ENCODE data around the gene MOB1B. TPM values are rescaled to one million over a fixed set of nuclear protein-coding genes. Genes with fewer than 3 reads are reported as not detected.

Gene MOB1B
- total and polyA plus RNA-seq, 2 experiments from 2014 or later: 5.3 to 23.5 TPM

GRCh38 chr4:70873216-70873615 lies 29.0 kb upstream of the MOB1B start:
- Histone ChIP-seq H3K9me2 (replicated peaks; ENCODE audit: insufficient read depth) (no peaks in the 10 kb centered on the region), H3K4me2 (no peak overlapping the region), H3K27me3 (no peaks in the 10 kb centered on the region), H4K20me1 (ENCODE audit: insufficient read depth, poor library complexity, severe bottlenecking) (no peaks in the 10 kb centered on the region), H2AFZ (no peak overlapping the region), H3K9me3 (ENCODE audit: low read depth) (no peaks in the 10 kb centered on the region), H3K27ac (no peak overlapping the region), H3K4me1 (ENCODE audit: insufficient read depth) (no peaks in the 10 kb centered on the region), H3K36me3 (replicated peaks; ENCODE audit: insufficient read depth, low read depth) (no peaks in the 10 kb centered on the region), H3K4me3 (no peak overlapping the region), H3K79me2 (no peaks in the 10 kb centered on the region)
- TF ChIP-seq CTCF (IDR thresholded peaks at IDR 0.05; ENCODE audit: poor library complexity) (no peak), EZH2phosphoT487 (IDR thresholded peaks at IDR 0.05; ENCODE audit: low read depth, severe bottlenecking, unreplicated experiment) (no peak), EZH2 (IDR thresholded peaks at IDR 0.05; ENCODE audit: borderline replicate concordance) (no peak)
- no peak for DNase-seq (ENCODE audit: low spot score)
- 90% methylated on average over 3 of the region's 3 CpGs for WGBS (ENCODE audit: low lambda C conversion rate, missing lambda C conversion rate)

GRCh38 chr4:70874268-70875156 lies 27.7 kb upstream of the MOB1B start:
- no peak for DNase-seq (ENCODE audit: low spot score)
- no peak overlapping the region for H2AFZ ChIP-seq
- no peak overlapping the region for H3K4me2 ChIP-seq
- TF ChIP-seq EZH2phosphoT487 (IDR thresholded peaks at IDR 0.05; ENCODE audit: low read depth, severe bottlenecking, unreplicated experiment): no peak
- no peak for TF ChIP-seq CTCF (IDR thresholded peaks at IDR 0.05; ENCODE audit: poor library complexity)
- TF ChIP-seq EZH2 (IDR thresholded peaks at IDR 0.05; ENCODE audit: borderline replicate concordance): no peak
- no peaks in the 10 kb centered on the region for H3K36me3 ChIP-seq (replicated peaks; ENCODE audit: insufficient read depth, low read depth)
- no peaks in the 10 kb centered on the region for H3K79me2 ChIP-seq
- no peaks in the 10 kb centered on the region for H3K27me3 ChIP-seq
- H3K9me3 ChIP-seq (ENCODE audit: low read depth): no peaks in the 10 kb centered on the region
- 93% methylated on average over 19 of the region's 19 CpGs for WGBS (ENCODE audit: low lambda C conversion rate, missing lambda C conversion rate)
- no peaks in the 10 kb centered on the region for H3K4me1 ChIP-seq (ENCODE audit: insufficient read depth)
- H3K4me3 ChIP-seq: no peak overlapping the region
- no peaks in the 10 kb centered on the region for H4K20me1 ChIP-seq (ENCODE audit: insufficient read depth, poor library complexity, severe bottlenecking)
- H3K27ac ChIP-seq: no peak overlapping the region
- no peaks in the 10 kb centered on the region for H3K9me2 ChIP-seq (replicated peaks; ENCODE audit: insufficient read depth)

- Histone ChIP-seq H3K4me2 (no peak overlapping the region), H3K79me2 (no peaks in the 10 kb centered on the region), H3K9me3 (ENCODE audit: low read depth) (no peaks in the 10 kb centered on the region), H2AFZ (no peak overlapping the region), H3K4me3 (no peak overlapping the region), H3K27me3 (no peaks in the 10 kb centered on the region), H3K4me1 (ENCODE audit: insufficient read depth) (no peaks in the 10 kb centered on the region), H3K9me2 (replicated peaks; ENCODE audit: insufficient read depth) (no peaks in the 10 kb centered on the region), H4K20me1 (ENCODE audit: insufficient read depth, poor library complexity, severe bottlenecking) (no peaks in the 10 kb centered on the region), H3K27ac (no peak overlapping the region), H3K36me3 (replicated peaks; ENCODE audit: insufficient read depth, low read depth) (no peaks in the 10 kb centered on the region)
- no peak for DNase-seq (ENCODE audit: low spot score)
- 86% methylated on average over 3 of the region's 3 CpGs for WGBS (ENCODE audit: low lambda C conversion rate, missing lambda C conversion rate)
- TF ChIP-seq EZH2 (IDR thresholded peaks at IDR 0.05; ENCODE audit: borderline replicate concordance) (no peak), EZH2phosphoT487 (IDR thresholded peaks at IDR 0.05; ENCODE audit: low read depth, severe bottlenecking, unreplicated experiment) (no peak), CTCF (IDR thresholded peaks at IDR 0.05; ENCODE audit: poor library complexity) (no peak)
Measured at GRCh38 chr4:70877556-70877955, 24.6 kb upstream of the MOB1B start.

Data from hepatocyte (in vitro differentiated cells).